Measurements from ENCODE around the gene EEF2.

The EEF2 gene

DNA sequence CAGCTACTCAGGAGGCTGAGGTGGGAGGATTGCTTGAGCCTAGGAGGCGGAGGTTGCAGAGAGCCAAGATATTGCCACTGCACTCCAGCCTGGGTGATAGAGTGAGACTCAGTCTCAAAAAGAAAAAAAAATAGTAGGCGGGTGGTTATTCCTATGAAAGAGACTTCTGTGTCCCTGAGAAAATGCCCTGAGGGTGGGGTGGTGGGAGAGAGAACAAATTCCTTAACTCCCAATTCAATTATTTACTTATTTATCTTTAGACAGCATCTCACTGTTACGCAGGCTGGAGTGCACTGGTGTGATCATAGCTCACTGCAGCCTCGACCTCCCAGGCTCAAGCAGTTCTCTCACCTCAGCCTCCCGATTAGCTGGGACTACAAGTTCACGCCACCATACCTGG lies 10.3 kb upstream of the EEF2 start:
- Histone ChIP-seq H3K9me3 (ENCODE audit: low read length) (no peaks in the 10 kb centered on the region), H3K4me3 (ENCODE audit: low read depth in 1 of 2, low read length in 2 of 2) (no peak overlapping the region), H3K27ac (ENCODE audit: low read depth, low read length) (no peak overlapping the region), H3K36me3 (ENCODE audit: insufficient read depth, low read length) (no peaks in the 10 kb centered on the region), H3K27me3 (ENCODE audit: control insufficient read depth in 1 of 2, insufficient read depth in 2 of 2, low read length in 2 of 2) (no peaks in the 10 kb centered on the region), H3K4me1 (ENCODE audit: insufficient read depth, low read length) (no peaks in the 10 kb centered on the region), H3K9ac (ENCODE audit: low read length) (no peak overlapping the region)

DNA sequence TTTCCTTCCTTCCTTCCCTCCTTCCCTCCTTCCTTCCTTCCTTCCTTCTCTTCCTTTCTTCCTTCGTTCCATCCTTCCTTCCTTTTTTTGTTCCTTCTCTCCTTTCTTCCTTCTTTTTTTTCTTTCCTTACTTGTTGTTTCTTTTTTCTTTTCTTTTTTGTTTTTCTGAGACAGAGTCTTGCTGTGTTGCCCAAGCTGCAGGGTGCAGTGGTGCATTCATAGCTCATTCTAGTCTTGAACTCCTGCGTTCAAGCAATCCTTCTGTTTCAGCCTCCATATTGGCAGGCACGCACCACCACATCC lies 5.5 kb upstream of the EEF2 start:
- H3K27ac ChIP-seq (ENCODE audit: low read depth, low read length), result no peak overlapping the region
- no peak overlapping the region for H3K4me3 ChIP-seq (ENCODE audit: low read depth in 1 of 2, low read length in 2 of 2)
- no peaks in the 10 kb centered on the region for H3K27me3 ChIP-seq (ENCODE audit: control insufficient read depth in 1 of 2, insufficient read depth in 2 of 2, low read length in 2 of 2)
- no peaks in the 10 kb centered on the region for H3K36me3 ChIP-seq (ENCODE audit: insufficient read depth, low read length)
- H3K4me1 ChIP-seq (ENCODE audit: insufficient read depth, low read length), result peaks cover 19% of the 10 kb centered on the region
- H3K9ac ChIP-seq (ENCODE audit: low read length), result no peak overlapping the region
- no peaks in the 10 kb centered on the region for H3K9me3 ChIP-seq (ENCODE audit: low read length)

DNA sequence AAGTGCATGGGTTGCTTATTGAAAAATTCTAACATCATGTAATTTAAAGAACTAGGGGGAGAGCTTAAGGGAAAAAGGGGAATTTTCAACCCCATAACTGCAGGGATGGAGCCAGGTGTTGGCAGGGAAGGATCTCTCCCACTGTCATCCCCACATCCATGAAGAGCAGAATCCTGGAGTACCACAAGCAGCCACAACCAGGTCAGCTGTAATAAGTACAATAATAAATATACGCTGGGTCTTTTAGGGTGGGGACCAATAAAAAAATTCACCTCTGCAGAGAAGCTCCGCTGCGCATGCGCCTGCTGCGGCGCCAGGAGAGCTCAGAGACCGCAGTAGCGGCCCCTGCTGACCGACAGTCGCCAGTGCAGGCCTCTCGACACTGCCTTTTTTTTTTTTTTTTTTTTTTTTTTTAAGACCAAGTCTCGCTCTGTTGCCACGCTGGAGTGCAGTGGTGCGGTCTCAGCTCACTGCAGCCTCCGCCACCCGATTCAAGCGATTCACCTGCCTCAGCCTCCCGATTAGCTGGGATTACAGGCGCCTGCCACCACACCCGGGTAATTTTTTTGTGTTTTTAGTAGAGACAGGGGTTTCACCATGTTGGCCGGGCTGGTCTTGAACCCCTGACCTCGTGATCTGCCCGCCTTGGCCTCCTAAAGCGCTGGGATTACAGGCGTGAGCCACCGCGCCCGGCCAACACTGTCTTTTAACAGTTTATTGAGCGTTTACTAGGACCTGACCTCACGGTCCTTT lies 2.5 kb upstream of the EEF2 start:
- no peak overlapping the region for H3K4me3 ChIP-seq (ENCODE audit: low read depth in 1 of 2, low read length in 2 of 2)
- H3K9ac ChIP-seq (ENCODE audit: low read length), result no peak overlapping the region
- H3K27ac ChIP-seq (ENCODE audit: low read depth, low read length), result peak overlapping the region; percentile 52
- peaks cover 37% of the 10 kb centered on the region for H3K4me1 ChIP-seq (ENCODE audit: insufficient read depth, low read length)
- peaks cover 18% of the 10 kb centered on the region for H3K36me3 ChIP-seq (ENCODE audit: insufficient read depth, low read length)
- no peaks in the 10 kb centered on the region for H3K9me3 ChIP-seq (ENCODE audit: low read length)
- no peaks in the 10 kb centered on the region for H3K27me3 ChIP-seq (ENCODE audit: control insufficient read depth in 1 of 2, insufficient read depth in 2 of 2, low read length in 2 of 2)

DNA sequence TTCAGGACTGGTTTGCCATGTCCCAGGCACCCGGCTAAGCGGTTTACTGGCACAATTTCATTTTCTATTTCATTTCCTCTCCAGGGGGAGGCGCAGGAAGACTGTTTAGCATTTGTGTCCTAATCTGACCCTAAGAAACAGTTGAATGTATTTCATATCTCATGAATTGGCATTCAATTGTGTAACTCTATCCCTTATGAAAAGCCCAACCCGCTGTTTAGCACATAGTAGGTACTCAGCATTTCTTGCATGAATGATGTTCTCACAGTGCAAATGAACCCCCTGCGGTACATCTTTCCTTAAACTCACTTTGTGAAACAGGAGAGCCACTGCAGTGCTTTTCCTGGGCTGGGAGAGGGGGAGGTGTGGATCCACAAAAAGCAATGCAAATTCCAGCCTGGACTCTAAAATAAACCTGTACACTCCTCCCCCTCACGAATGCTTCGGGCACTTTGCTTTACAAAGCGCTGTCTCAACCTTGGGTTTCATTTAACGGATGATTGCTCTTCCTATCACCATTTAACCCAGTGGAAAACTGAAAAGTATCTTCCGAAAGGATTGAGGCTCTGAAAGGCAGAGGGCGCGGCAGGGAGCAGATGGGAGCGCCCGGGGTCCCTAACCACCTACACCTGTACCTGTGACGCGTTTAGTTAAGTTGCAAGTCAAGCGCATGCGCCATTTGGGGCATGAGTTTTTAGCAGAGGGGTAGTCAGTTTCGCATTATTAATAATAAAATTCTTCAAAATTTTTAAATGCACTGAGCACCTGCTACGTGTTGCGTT lies 1.2 kb upstream of the EEF2 start:
- peaks cover 37% of the 10 kb centered on the region for H3K4me1 ChIP-seq (ENCODE audit: insufficient read depth, low read length)
- H3K9me3 ChIP-seq (ENCODE audit: low read length), result no peaks in the 10 kb centered on the region
- H3K36me3 ChIP-seq (ENCODE audit: insufficient read depth, low read length), result peaks cover 32% of the 10 kb centered on the region
- H3K4me3 ChIP-seq (ENCODE audit: low read depth in 1 of 2, low read length in 2 of 2), result peak overlapping the region; percentile 88 to 99
- H3K9ac ChIP-seq (ENCODE audit: low read length), result no peak overlapping the region
- peak overlapping the region; percentile 96 for H3K27ac ChIP-seq (ENCODE audit: low read depth, low read length)
- no peaks in the 10 kb centered on the region for H3K27me3 ChIP-seq (ENCODE audit: control insufficient read depth in 1 of 2, insufficient read depth in 2 of 2, low read length in 2 of 2)

DNA sequence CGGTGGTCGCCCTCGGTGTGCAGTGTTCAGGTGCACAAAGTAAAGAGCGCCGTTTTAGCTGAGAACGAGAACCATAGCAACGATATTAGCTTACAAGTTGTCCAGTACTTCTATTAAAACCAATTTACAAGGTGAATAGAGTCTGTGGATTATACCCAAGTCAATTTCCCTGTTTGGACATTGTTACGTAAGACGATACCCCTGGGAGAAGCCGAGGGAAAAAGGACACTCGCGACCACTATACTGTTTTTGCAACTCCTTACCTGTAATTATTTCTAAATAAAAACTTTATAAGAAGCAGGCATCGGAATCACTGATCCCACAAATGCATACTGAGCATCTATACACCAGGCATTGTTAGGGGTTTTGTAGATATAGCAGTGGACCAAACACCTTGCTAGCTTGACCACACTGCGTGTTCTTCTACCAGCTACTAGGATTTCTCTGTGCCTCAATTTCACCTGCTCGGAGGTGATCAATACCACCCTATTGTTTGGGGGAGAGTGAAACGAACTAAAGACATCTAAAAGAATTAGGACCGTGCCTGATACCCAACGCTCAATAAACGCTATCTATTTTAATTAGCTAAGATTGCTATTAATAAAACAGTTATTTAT lies 488 bp upstream of the EEF2 start:
- Histone ChIP-seq H3K27me3 (ENCODE audit: control insufficient read depth in 1 of 2, insufficient read depth in 2 of 2, low read length in 2 of 2) (no peaks in the 10 kb centered on the region), H3K9ac (ENCODE audit: low read length) (no peak overlapping the region), H3K9me3 (ENCODE audit: low read length) (no peaks in the 10 kb centered on the region), H3K36me3 (ENCODE audit: insufficient read depth, low read length) (peaks cover 39% of the 10 kb centered on the region), H3K4me3 (ENCODE audit: low read depth in 1 of 2, low read length in 2 of 2) (peak overlapping the region; percentile 88 to 99), H3K4me1 (ENCODE audit: insufficient read depth, low read length) (peaks cover 37% of the 10 kb centered on the region), H3K27ac (ENCODE audit: low read depth, low read length) (peak overlapping the region; percentile 96)

DNA sequence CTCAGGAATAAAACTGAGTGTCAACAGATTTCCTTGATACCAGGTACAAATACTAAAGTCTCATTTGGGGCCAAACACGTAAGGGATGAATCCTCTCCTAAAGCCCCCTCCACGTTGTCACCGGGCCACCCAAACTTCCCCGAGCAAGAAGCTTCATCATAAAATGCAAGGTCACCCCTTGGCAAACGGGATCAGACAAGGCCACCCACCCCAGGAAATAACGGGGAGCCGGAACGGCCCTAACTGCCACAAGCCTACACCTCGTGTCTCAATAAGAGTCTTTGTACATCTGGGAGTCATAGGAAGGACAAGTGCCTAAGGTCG lies 717 bp downstream of the EEF2 start:
- H3K36me3 ChIP-seq (ENCODE audit: insufficient read depth, low read length), result peaks cover 51% of the 10 kb centered on the region
- no peaks in the 10 kb centered on the region for H3K27me3 ChIP-seq (ENCODE audit: control insufficient read depth in 1 of 2, insufficient read depth in 2 of 2, low read length in 2 of 2)
- H3K27ac ChIP-seq (ENCODE audit: low read depth, low read length), result peak overlapping the region; percentile 96
- H3K9me3 ChIP-seq (ENCODE audit: low read length), result no peaks in the 10 kb centered on the region
- peak overlapping the region; percentile 88 to 99 for H3K4me3 ChIP-seq (ENCODE audit: low read depth in 1 of 2, low read length in 2 of 2)
- H3K4me1 ChIP-seq (ENCODE audit: insufficient read depth, low read length), result peaks cover 37% of the 10 kb centered on the region
- H3K9ac ChIP-seq (ENCODE audit: low read length), result peak overlapping the region; percentile 98

DNA sequence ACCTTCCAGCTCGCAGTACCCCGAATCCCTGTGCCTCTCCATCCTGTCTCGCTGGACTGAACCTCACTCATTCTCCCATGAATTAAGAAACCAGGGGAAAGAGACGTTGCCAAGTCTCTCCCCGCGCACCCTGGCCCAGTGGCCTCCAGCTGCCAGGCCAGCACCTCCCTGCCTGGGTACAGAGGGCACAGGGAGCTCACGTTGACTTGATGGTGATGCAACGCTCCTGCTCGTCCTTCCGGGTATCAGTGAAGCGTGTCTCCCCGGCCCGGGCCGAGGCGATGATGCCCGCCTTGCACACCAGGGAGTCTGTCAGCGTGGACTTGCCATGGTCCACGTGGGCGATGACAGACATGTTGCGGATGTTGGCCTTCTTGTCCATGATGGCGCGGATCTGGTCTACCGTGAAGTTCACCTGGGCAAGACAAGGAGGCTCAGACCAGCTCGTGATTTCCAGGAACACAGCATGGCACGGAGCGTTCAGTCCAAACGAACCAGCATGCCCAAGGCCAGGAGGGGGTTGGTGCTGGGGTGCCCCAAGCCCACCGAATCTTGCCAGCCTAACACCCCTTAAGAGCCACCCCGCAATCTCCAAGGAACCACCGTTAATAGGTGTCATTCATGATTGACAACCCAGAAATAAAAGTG lies 1.2 kb downstream of the EEF2 start:
- Histone ChIP-seq H3K9me3 (ENCODE audit: low read length) (no peaks in the 10 kb centered on the region), H3K4me3 (ENCODE audit: low read depth in 1 of 2, low read length in 2 of 2) (peak overlapping the region; percentile 88 to 99), H3K27me3 (ENCODE audit: control insufficient read depth in 1 of 2, insufficient read depth in 2 of 2, low read length in 2 of 2) (no peaks in the 10 kb centered on the region), H3K4me1 (ENCODE audit: insufficient read depth, low read length) (peaks cover 37% of the 10 kb centered on the region), H3K36me3 (ENCODE audit: insufficient read depth, low read length) (peaks cover 55% of the 10 kb centered on the region), H3K27ac (ENCODE audit: low read depth, low read length) (peak overlapping the region; percentile 96), H3K9ac (ENCODE audit: low read length) (peak overlapping the region; percentile 98)

DNA sequence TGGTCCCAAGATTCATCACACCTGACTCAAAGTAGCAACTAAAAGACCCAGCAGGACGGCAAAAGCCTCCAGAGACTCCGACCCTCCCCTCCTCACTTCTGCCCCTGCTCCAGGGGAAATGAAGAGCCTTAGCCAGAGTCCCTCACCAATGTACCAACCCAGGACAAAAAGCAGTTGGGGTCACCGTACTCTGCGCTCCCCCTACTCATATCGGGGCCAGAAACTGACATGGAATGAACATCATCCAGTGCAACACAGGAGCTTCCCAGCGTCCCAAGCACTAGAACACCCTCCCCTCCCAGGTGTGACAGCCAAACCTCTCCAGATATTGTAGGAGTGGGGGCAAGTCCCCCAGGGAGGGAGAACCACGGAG lies 1.7 kb downstream of the EEF2 start:
- H3K9ac ChIP-seq (ENCODE audit: low read length), result peak overlapping the region; percentile 98
- no peaks in the 10 kb centered on the region for H3K9me3 ChIP-seq (ENCODE audit: low read length)
- H3K4me1 ChIP-seq (ENCODE audit: insufficient read depth, low read length), result peaks cover 37% of the 10 kb centered on the region
- peaks cover 58% of the 10 kb centered on the region for H3K36me3 ChIP-seq (ENCODE audit: insufficient read depth, low read length)
- peak overlapping the region; percentile 88 to 99 for H3K4me3 ChIP-seq (ENCODE audit: low read depth in 1 of 2, low read length in 2 of 2)
- H3K27me3 ChIP-seq (ENCODE audit: control insufficient read depth in 1 of 2, insufficient read depth in 2 of 2, low read length in 2 of 2), result no peaks in the 10 kb centered on the region
- H3K27ac ChIP-seq (ENCODE audit: low read depth, low read length), result peak overlapping the region; percentile 96

DNA sequence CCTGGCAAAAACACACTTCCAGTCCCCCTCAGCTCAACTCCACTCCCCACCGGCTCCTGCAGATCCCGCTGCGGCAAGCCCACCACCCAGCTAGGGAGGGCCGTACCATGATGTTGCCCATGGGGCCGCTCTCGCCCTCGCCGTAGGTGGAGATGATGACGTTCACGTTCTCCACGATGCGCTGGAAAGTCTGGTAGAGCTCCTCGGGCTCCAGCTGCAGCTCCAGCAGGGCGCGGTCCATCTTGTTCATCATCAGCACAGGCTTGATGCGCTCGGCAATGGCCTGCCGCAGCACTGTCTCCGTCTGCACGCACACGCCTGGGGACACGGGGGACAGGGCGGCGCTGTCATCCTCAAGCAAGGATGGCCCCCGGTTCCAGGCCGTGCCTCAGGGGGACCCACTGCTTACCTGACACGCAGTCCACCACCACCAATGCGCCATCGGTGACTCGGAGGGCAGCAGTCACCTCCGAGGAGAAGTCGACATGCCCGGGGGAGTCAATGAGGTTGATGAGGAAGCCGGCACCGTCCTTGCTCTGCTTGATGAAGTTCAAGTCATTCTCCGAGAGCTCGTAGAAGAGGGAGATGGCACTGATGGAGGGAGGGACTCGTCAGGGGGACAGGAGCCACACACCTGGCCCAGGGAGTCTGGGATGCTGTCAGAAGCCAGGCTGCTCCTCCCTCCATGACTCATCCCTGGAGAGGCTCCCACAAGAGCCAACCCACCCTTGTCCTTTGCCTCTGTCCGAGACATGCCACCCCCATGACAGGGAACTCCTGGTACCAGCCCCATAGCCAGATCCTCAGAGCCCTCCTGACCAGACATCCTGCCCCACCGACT lies 2.3 kb downstream of the EEF2 start:
- Histone ChIP-seq H3K9me3 (ENCODE audit: low read length) (no peaks in the 10 kb centered on the region), H3K4me3 (ENCODE audit: low read depth in 1 of 2, low read length in 2 of 2) (peak overlapping the region in 1 of 2 donors; percentile 88), H3K4me1 (ENCODE audit: insufficient read depth, low read length) (peaks cover 37% of the 10 kb centered on the region), H3K27me3 (ENCODE audit: control insufficient read depth in 1 of 2, insufficient read depth in 2 of 2, low read length in 2 of 2) (no peaks in the 10 kb centered on the region), H3K27ac (ENCODE audit: low read depth, low read length) (peak overlapping the region; percentile 96), H3K36me3 (ENCODE audit: insufficient read depth, low read length) (peaks cover 62% of the 10 kb centered on the region), H3K9ac (ENCODE audit: low read length) (peak overlapping the region; percentile 98)

DNA sequence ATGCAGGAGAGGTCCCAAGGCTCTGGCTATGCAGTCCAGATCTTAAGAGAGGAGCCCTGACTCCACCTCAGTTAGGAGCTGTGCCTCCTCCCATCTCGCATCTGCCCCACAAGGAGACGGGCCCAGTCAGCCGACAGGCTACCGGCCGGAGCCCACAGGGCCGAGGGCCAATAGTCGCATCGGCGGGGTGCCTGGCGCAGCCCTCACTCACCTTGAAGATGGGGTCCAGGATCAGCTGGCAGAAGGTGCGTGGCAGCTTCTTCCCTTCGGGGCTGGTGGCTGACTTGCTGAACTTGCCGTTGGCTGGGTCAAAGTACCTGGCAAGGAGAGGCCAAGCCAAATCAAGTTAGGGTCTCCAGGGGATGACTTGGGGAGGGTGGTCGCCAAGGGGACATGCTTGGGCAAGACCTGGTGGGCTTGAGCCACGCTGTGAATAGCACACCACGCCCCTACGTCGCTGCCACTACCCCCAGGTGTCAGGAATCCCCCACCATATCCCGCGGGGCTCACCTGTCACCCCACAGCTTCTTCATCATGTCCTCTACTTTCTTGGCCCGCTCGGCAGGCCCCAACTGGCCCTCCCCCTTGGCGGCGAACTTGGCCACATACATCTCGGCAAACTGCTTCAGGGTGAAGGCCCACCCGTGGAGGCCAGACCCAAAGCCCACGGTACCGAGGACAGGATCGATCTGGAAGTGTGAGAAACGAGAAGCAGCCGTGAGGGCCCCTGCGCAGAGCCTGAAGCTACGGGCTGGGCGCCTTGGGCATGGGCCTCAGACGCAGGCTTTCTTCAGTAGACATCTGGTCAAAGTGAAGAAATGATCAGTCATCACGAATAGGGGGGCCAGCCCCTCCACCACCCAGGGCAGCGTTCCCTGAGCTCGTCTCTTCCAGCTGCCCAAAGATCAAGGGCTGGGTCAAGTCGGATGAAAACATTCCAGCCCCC lies 3.3 kb downstream of the EEF2 start:
- Histone ChIP-seq H3K9me3 (ENCODE audit: low read length) (no peaks in the 10 kb centered on the region), H3K4me1 (ENCODE audit: insufficient read depth, low read length) (peaks cover 31% of the 10 kb centered on the region), H3K36me3 (ENCODE audit: insufficient read depth, low read length) (peaks cover 71% of the 10 kb centered on the region), H3K9ac (ENCODE audit: low read length) (no peak overlapping the region), H3K27ac (ENCODE audit: low read depth, low read length) (no peak overlapping the region), H3K4me3 (ENCODE audit: low read depth in 1 of 2, low read length in 2 of 2) (no peak overlapping the region), H3K27me3 (ENCODE audit: control insufficient read depth in 1 of 2, insufficient read depth in 2 of 2, low read length in 2 of 2) (no peaks in the 10 kb centered on the region)

All from muscle layer of colon (tissue), 2 donors.